Measurements from ENCODE around the gene MAST3. TPM values are rescaled to one million over a fixed set of nuclear protein-coding genes. Genes with fewer than 3 reads are reported as not detected.

The MAST3 gene
- total RNA-seq, 1 experiment from 2014 or later, result 10.4 TPM

GRCh38 chr19:18057557-18057956 lies 40.0 kb upstream of the MAST3 start:
- no peaks in the 10 kb centered on the region for H4K20me1 ChIP-seq (ENCODE audit: control insufficient read depth, insufficient read depth, insufficient read length)
- peaks cover 0 to 19% of the 10 kb centered on the region in 2 experiments; a peak in 3 of 4 replicates for H3K4me1 Mint-ChIP-seq
- H3K18ac ChIP-seq (ENCODE audit: insufficient read length, low read depth, low read length), result no peak overlapping the region
- no peak overlapping the region for H3K9ac ChIP-seq (ENCODE audit: extremely low read depth, insufficient read length, low read length)
- no peak overlapping the region for H3K27ac Mint-ChIP-seq
- H2AK5ac ChIP-seq (ENCODE audit: insufficient read length, low read length), result no peak overlapping the region
- no peak overlapping the region for H4K91ac ChIP-seq (ENCODE audit: insufficient read length, low read depth, low read length)
- H3K4me2 ChIP-seq (ENCODE audit: insufficient read depth, insufficient read length, low read length), result no peak overlapping the region
- H3K27me3 Mint-ChIP-seq (ENCODE audit: low read depth), result peaks cover 7% of the 10 kb centered on the region; the same call in 1 of the 2 replicates
- no peak for TF ChIP-seq CTCF (conservative IDR thresholded peaks at IDR 0.05)
- H3K4me3 Mint-ChIP-seq, result no peak overlapping the region
- H3K23ac ChIP-seq (ENCODE audit: insufficient read length, low read depth, low read length), result no peak overlapping the region
- H3K27me3 ChIP-seq (ENCODE audit: insufficient read depth, low read length), result no peaks in the 10 kb centered on the region
- no peak overlapping the region for H2BK12ac ChIP-seq (ENCODE audit: insufficient read length, low read depth, low read length)
- H4K8ac ChIP-seq (replicated peaks; ENCODE audit: insufficient read length, low read depth, low read length), result no peak overlapping the region
- H3K9me3 Mint-ChIP-seq, result no peaks in the 10 kb centered on the region; a peak in 1 of 5 replicates
- no peaks in the 10 kb centered on the region for H3K79me2 ChIP-seq (ENCODE audit: insufficient read depth, low read length)
- no peak overlapping the region for H3K14ac ChIP-seq (ENCODE audit: insufficient read depth, low read length)
- DNase-seq, result no peak
- H3T11ph ChIP-seq (ENCODE audit: low read length), result no peak overlapping the region
- H3K4me1 ChIP-seq (ENCODE audit: insufficient read depth, low read length), result no peaks in the 10 kb centered on the region
- no peaks in the 10 kb centered on the region for H3K23me2 ChIP-seq (ENCODE audit: insufficient read length, low read depth, low read length, poor library complexity, severe bottlenecking)
- no peak overlapping the region for H3K4ac ChIP-seq (ENCODE audit: low read depth, low read length)
- H2AFZ ChIP-seq (ENCODE audit: low read length), result no peak overlapping the region
- H4K5ac ChIP-seq (ENCODE audit: insufficient read length, low read depth, low read length), result no peak overlapping the region
- no peaks in the 10 kb centered on the region for H3K36me3 Mint-ChIP-seq (ENCODE audit: insufficient read depth in 1 of 3, low read depth in 3 of 3)
- H3K79me1 ChIP-seq (ENCODE audit: insufficient read depth, low read depth, low read length, poor library complexity, severe bottlenecking), result no peaks in the 10 kb centered on the region
- H3K56ac ChIP-seq (ENCODE audit: insufficient read length, low read depth, low read length), result no peak overlapping the region
- no peaks in the 10 kb centered on the region for H3K9me3 ChIP-seq (ENCODE audit: control insufficient read depth, low read depth, low read length)
- no peak overlapping the region for H2BK5ac ChIP-seq (ENCODE audit: insufficient read length, low read length)
- no peak overlapping the region for H2BK20ac ChIP-seq (ENCODE audit: low read depth, low read length, poor library complexity, severe bottlenecking)
- no peak overlapping the region for H2BK15ac ChIP-seq (ENCODE audit: low read depth, low read length)
- H3K27ac ChIP-seq (ENCODE audit: insufficient read length, low read depth, low read length), result no peak overlapping the region
- H2BK120ac ChIP-seq (ENCODE audit: low read depth, low read length, poor library complexity, severe bottlenecking), result no peak overlapping the region
- no CpG with 5 or more reads among the region's 6 CpGs for WGBS (ENCODE audit: extremely low coverage, insufficient read length, low lambda C conversion rate)

Measured in H9 (cell line).